PFSK-1 (cell line): ENCODE results near the gene CFAP97D2.

Experiments
- FOXP2 ChIP-seq: optimal IDR thresholded peaks from 2 replicates; pipeline ENCODE3; 2011; ENCODE audit warnings: borderline replicate concordance, control low read depth, inconsistent platforms; ENCODE audit not compliant: insufficient read depth; ENCODE audit errors: extremely low read length, extremely low read depth
- POLR2AphosphoS5 ChIP-seq: IDR thresholded peaks from 2 replicates; pipeline ENCODE4 v1.6.1; 2012; ENCODE audit warnings: low read depth, mild to moderate bottlenecking, control low read depth, low read length, moderate library complexity
- SIN3A ChIP-seq: IDR thresholded peaks from 2 replicates; pipeline ENCODE4 v1.6.1; 2012; ENCODE audit warnings: mild to moderate bottlenecking, low read length, moderate library complexity, borderline replicate concordance; ENCODE audit not compliant: insufficient read depth
- TAF1 ChIP-seq: IDR thresholded peaks from 2 replicates; pipeline ENCODE4 v1.6.1; 2012; ENCODE audit warnings: low read length, control low read depth, borderline replicate concordance; ENCODE audit not compliant: insufficient read depth
- TF ChIP-seq, protein P1 (sequence below), 2 experiments: IDR thresholded peaks; 2 replicates each; pipeline versions ENCODE4 v1.6.1 to v1.8.0; 2011 to 2012; ENCODE audit warnings: low read depth in 2 of 2, low read length in 2 of 2, control low read depth in 1 of 2, inconsistent platforms in 1 of 2, mild to moderate bottlenecking in 1 of 2, moderate library complexity in 1 of 2; ENCODE audit not compliant: insufficient read depth in 1 of 2

Gene CFAP97D2

DNA sequence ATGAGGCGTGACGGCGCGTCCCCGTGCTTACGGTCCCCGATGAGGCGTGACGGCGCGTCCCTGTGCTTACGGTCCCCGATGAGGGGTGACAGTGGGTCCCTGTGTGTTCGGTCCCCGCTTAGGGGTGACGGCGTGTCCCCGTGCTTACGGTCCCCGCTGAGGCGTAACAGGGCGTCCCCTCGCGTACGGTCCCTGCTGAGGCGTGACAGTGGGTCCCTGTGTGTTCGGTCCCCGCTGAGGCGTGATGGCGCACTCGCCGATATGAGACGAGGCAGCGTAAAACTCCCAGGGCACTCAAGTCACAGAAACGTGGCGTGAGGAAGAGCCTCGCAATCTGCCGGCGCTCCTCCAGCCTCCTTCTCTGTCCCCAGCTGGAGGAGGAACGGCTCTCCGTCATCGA lies 20.9 kb downstream of the CFAP97D2 start:
- TF ChIP-seq POLR2AphosphoS5 (no peak), FOXP2 (no peak), TAF1 (no peak), SIN3A (no peak)
- TF ChIP-seq, protein P1, sequence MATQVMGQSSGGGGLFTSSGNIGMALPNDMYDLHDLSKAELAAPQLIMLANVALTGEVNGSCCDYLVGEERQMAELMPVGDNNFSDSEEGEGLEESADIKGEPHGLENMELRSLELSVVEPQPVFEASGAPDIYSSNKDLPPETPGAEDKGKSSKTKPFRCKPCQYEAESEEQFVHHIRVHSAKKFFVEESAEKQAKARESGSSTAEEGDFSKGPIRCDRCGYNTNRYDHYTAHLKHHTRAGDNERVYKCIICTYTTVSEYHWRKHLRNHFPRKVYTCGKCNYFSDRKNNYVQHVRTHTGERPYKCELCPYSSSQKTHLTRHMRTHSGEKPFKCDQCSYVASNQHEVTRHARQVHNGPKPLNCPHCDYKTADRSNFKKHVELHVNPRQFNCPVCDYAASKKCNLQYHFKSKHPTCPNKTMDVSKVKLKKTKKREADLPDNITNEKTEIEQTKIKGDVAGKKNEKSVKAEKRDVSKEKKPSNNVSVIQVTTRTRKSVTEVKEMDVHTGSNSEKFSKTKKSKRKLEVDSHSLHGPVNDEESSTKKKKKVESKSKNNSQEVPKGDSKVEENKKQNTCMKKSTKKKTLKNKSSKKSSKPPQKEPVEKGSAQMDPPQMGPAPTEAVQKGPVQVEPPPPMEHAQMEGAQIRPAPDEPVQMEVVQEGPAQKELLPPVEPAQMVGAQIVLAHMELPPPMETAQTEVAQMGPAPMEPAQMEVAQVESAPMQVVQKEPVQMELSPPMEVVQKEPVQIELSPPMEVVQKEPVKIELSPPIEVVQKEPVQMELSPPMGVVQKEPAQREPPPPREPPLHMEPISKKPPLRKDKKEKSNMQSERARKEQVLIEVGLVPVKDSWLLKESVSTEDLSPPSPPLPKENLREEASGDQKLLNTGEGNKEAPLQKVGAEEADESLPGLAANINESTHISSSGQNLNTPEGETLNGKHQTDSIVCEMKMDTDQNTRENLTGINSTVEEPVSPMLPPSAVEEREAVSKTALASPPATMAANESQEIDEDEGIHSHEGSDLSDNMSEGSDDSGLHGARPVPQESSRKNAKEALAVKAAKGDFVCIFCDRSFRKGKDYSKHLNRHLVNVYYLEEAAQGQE (IDR thresholded peaks at IDR 0.05; ENCODE audit: insufficient read depth in 1 of 2, low read depth in 2 of 2, low read length in 2 of 2) = no peak

DNA sequence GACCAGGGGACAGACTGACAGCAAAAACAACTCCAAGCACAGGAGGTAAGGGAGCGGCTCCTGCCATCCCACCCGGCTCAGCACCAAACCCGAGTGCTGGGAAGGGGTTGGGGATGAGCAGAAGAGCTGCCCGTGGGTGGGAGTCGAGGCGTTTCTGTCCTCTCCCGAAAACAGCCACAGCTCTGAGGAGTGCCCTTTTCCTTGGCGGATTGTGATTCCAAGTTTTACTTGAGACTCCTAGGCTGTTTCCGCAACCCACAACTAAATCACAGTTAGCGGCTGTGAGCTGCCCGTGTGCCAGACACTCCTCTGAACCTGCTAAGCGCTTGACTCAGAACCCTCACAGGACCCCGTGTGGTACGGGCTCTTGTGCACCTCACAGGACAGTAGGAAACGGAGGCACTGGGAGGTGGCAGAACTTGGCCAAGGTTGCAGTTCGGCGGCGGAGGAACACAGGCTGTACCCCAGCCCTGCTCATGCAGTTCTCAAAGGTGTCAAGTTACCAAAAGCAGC lies 21.4 kb downstream of the CFAP97D2 start:
- no peak for TF ChIP-seq TAF1
- no peak for TF ChIP-seq POLR2AphosphoS5
- TF ChIP-seq, protein P1 (IDR thresholded peaks at IDR 0.05; ENCODE audit: insufficient read depth in 1 of 2, low read depth in 2 of 2, low read length in 2 of 2) = no peak
- TF ChIP-seq FOXP2 = no peak
- no peak for TF ChIP-seq SIN3A

DNA sequence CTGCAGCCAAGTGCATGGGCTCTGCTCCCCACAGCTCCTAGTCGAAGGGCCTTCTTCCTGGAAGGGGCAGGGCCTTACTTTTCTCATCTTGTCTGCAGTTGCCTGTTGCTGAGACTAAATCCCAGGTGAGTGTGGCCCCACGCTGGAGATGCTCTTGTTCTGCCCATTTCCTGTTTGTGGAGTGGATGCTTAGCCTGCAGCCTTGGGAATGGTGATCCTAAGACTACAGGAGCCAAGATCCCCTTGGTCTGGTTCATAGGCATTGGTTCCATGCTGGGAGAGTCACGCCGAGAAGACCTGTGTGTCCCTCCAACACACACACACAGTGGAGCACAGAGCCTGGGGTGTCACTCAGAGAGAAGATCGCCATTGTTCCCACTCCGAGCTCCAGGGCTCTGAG lies 23.5 kb downstream of the CFAP97D2 start:
- TF ChIP-seq SIN3A = no peak
- TF ChIP-seq POLR2AphosphoS5 = no peak
- TF ChIP-seq TAF1 = no peak
- TF ChIP-seq, protein P1 (IDR thresholded peaks at IDR 0.05; ENCODE audit: insufficient read depth in 1 of 2, low read depth in 2 of 2, low read length in 2 of 2) = no peak
- TF ChIP-seq FOXP2 = no peak

DNA sequence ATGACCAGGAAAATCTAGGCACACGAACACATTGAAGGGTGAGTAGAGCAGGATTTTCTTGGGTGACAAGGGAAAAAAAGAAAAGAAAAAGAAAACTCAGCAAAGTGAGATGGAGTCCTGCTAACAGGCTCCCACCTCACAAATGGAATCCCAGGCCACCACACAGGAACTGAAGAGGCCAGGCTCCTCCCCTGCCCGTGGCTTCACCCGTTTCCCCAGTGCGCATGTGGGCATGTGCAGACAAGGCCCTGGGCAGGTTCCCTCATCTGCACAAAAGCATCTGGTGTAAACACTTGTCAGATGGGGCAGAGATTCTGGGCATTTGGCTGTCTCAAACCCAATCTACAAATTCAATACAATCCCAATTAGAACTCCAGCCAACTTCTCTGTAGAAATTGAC lies 24.5 kb downstream of the CFAP97D2 start:
- TF ChIP-seq POLR2AphosphoS5 (no peak), TAF1 (no peak), SIN3A (no peak), FOXP2 (no peak)
- TF ChIP-seq, protein P1 (IDR thresholded peaks at IDR 0.05; ENCODE audit: insufficient read depth in 1 of 2, low read depth in 2 of 2, low read length in 2 of 2) = no peak

DNA sequence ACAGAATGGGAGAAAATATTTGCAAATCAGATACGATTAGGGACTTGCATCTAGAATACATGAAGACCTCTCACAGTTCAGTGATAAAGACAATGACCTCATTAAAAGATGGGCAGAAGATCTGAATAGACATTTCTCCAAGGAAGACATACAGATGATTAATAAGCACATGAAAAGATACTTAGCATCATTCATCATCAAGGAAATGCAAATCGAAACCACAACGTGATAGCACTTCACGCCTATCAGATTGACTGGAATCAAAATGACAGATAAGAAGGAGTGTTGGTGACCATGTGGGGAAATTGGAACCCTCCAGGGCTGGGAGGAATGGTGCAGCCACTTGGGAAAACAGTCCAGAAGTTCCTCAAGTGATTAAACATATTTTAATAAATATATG lies 25.8 kb downstream of the CFAP97D2 start:
- TF ChIP-seq SIN3A (no peak), POLR2AphosphoS5 (no peak), TAF1 (no peak), FOXP2 (no peak)
- TF ChIP-seq, protein P1 (IDR thresholded peaks at IDR 0.05; ENCODE audit: insufficient read depth in 1 of 2, low read depth in 2 of 2, low read length in 2 of 2) = no peak
